RWPE1 (cell line): Measurements from ENCODE around the gene VAMP7.
"Not testable (repeated sequence)": the region's sequence is repeated elsewhere in the genome, so short reads cannot be mapped to it uniquely, and the experiment has no call there.

ENCODE experiments used
- CTCF ChIA-PET: fragments of 350-600 bp; sonication (Branson Sonifier 250); formaldehyde crosslinking; extraction: SDS; loops from one replicate; lab custom pipeline; 2021; lab: Yijun Ruan, JAX
- POLR2A ChIA-PET: fragments of 400-600 bp; formaldehyde crosslinking; extraction: SDS; loops from one replicate; lab custom pipeline; 2020; ENCODE audit warnings: antibody characterized with exemption; ENCODE audit not compliant: low non-redundant PET; lab: Yijun Ruan, JAX
- DNase-seq: peaks from one replicate; pipeline ENCODE4 v3.0.0; 2012; ENCODE audit warnings: low spot score
- H3K27ac ChIP-seq: fragments of 450-650 bp; 2 replicates; pipeline ENCODE4 v1.5.1; 2017
- CTCF ChIP-seq: fragments of 450-650 bp; conservative IDR thresholded peaks from 2 replicates; pipeline ENCODE4 v1.5.1; 2017; ENCODE audit warnings: low read depth, mild to moderate bottlenecking

Gene VAMP7

GRCh38 chrX:155983326-155983725, 102.2 kb downstream of the VAMP7 start:
- CTCF ChIA-PET: no interaction called here
- POLR2A ChIA-PET: no interaction called here
- H3K27ac ChIP-seq: no peak overlapping the region
- TF ChIP-seq CTCF: no peak
- DNase-seq: no peak

- TF ChIP-seq CTCF: no peak
- POLR2A ChIA-PET: no interaction called here
- CTCF ChIA-PET: no interaction called here
- no peak overlapping the region for H3K27ac ChIP-seq
- no peak for DNase-seq
These were observed 104.1 kb downstream of the VAMP7 start for GRCh38 chrX:155985208-155985607.

- CTCF ChIA-PET, POLR2A ChIA-PET, H3K27ac ChIP-seq, DNase-seq: not testable (repeated sequence)
These were observed 105.8 kb downstream of the VAMP7 start for GRCh38 chrX:155986995-155987394.

GRCh38 chrX:155988859-155989258, 107.7 kb downstream of the VAMP7 start:
- TF ChIP-seq CTCF: no peak

More at GRCh38 chrX:155988859-155989258, 107.7 kb downstream of the VAMP7 start:
- ChIA-PET CTCF (no interaction called here), POLR2A (no interaction called here)
- H3K27ac ChIP-seq: no peak overlapping the region
- DNase-seq: no peak
